HepG2 (cell line): ENCODE measurements around the gene WDR86. TPM values are rescaled to one million over a fixed set of nuclear protein-coding genes. Genes with fewer than 3 reads are reported as not detected.

Experiments used
- EED ChIP-seq: sonication (generic); formaldehyde crosslinking; IDR thresholded peaks from 2 replicates; pipeline ENCODE4 v1.5.0; 2020; ENCODE audit warnings: mild to moderate bottlenecking, missing genetic modification reagents
- NFAT5 ChIP-seq: sonication (generic); formaldehyde crosslinking; IDR thresholded peaks from 2 replicates; pipeline ENCODE4 v1.4.0; 2020; ENCODE audit warnings: missing genetic modification reagents
- PAF1 ChIP-seq: IDR thresholded peaks from 2 replicates; pipeline ENCODE4 v1.6.1; 2016; ENCODE audit warnings: missing genetic modification reagents, missing compliant biosample characterization
- SRY ChIP-seq: sonication (generic); formaldehyde crosslinking; IDR thresholded peaks from 2 replicates; pipeline ENCODE4 v1.8.0; 2022; ENCODE audit warnings: mild to moderate bottlenecking, missing genetic modification reagents
- TSC22D2 ChIP-seq: sonication (generic); formaldehyde crosslinking; IDR thresholded peaks from 2 replicates; pipeline ENCODE4 v1.5.1; 2020; ENCODE audit warnings: missing genetic modification reagents, mild to moderate bottlenecking, borderline replicate concordance
- ZBTB26 ChIP-seq: IDR thresholded peaks from 2 replicates; pipeline ENCODE4 v1.6.1; 2016; ENCODE audit warnings: missing compliant biosample characterization, missing genetic modification reagents, borderline replicate concordance
- ZBTB40 ChIP-seq, 2 experiments: fragments of 450-650 bp in 1 of 2; sonication (generic) in 1 of 2; formaldehyde crosslinking in 1 of 2; IDR thresholded peaks; 2 replicates each; pipeline versions ENCODE4 v1.6.1 to v1.8.0; 2016 to 2022; ENCODE audit warnings: antibody characterized with exemption in 1 of 2, mild to moderate bottlenecking in 1 of 2, missing genetic modification reagents in 1 of 2
- ZFP1 ChIP-seq: IDR thresholded peaks from 2 replicates; pipeline ENCODE4 v1.6.1; 2016
- ZFX ChIP-seq: sonication (generic); formaldehyde crosslinking; IDR thresholded peaks from 2 replicates; pipeline ENCODE4 v1.4.0; 2020; ENCODE audit warnings: mild to moderate bottlenecking, low read depth, missing genetic modification reagents, moderate library complexity
- ZNF33B ChIP-seq: sonication (generic); formaldehyde crosslinking; IDR thresholded peaks from 2 replicates; pipeline ENCODE4 v1.5.1; 2020; ENCODE audit warnings: mild to moderate bottlenecking, missing genetic modification reagents
- ZNF496 ChIP-seq: sonication (generic); formaldehyde crosslinking; IDR thresholded peaks from 2 replicates; pipeline ENCODE4 v1.8.1; 2023; ENCODE audit warnings: mild to moderate bottlenecking, moderate library complexity, missing genetic modification reagents; ENCODE audit not compliant: insufficient replicate concordance
- polyA plus RNA-seq, 8 experiments: library from polyadenylated mRNA; depleted of rRNA in 3 of 8; stranded (reverse) in 7 of 8; unstranded in 1 of 8; fragments of >200 nt; fragmentation: Illumina TruSeq in 4 of 8; extraction: Trizol in 4 of 8; gene quantifications; 2 replicates each; pipeline versions ENCODE4 v1.2.1 to v1.2.3, GENCODE V29; 2011 to 2016; ENCODE audit warnings: low read depth in 4 of 8, missing spikeins in 1 of 8, mixed read lengths in 1 of 8; ENCODE audit not compliant: insufficient read depth in 1 of 8
- total RNA-seq, 5 experiments: library from RNA; depleted of rRNA; stranded (reverse); fragments of >200 nt; fragmentation: Illumina TruSeq; extraction: Trizol; gene quantifications; 2 replicates each; pipeline ENCODE4 v1.2.3, GENCODE V29; 2016; ENCODE audit warnings: low read depth in 1 of 5

The WDR86 gene
- total and polyA plus RNA-seq, 2 of the 13 experiments (the other 11 are each of a cell fraction or from before 2014, with no cell fraction given) = 0.11 to 2.9 TPM

- TF ChIP-seq ZBTB40 (IDR thresholded peaks at IDR 0.05) (no peak), ZBTB40 (CRISPR knock-in tag; IDR thresholded peaks at IDR 0.05) (no peak), TSC22D2 (CRISPR knock-in tag) (no peak), NFAT5 (CRISPR knock-in tag) (no peak), PAF1 (CRISPR knock-in tag) (no peak), ZNF496 (CRISPR knock-in tag) (no peak), EED (CRISPR knock-in tag) (no peak), SRY (CRISPR knock-in tag) (no peak), ZBTB26 (no peak), ZNF33B (CRISPR knock-in tag) (no peak), ZFP1 (CRISPR knock-in tag) (no peak), ZFX (CRISPR knock-in tag) (no peak)
- TF ChIP-seq, all 625 proteins: peak for 0
Observed at GRCh38 chr7:151457534-151457933, 47.7 kb upstream of the WDR86 start (continued).
